Measurements from ENCODE around the gene PSAT1.

DNA sequence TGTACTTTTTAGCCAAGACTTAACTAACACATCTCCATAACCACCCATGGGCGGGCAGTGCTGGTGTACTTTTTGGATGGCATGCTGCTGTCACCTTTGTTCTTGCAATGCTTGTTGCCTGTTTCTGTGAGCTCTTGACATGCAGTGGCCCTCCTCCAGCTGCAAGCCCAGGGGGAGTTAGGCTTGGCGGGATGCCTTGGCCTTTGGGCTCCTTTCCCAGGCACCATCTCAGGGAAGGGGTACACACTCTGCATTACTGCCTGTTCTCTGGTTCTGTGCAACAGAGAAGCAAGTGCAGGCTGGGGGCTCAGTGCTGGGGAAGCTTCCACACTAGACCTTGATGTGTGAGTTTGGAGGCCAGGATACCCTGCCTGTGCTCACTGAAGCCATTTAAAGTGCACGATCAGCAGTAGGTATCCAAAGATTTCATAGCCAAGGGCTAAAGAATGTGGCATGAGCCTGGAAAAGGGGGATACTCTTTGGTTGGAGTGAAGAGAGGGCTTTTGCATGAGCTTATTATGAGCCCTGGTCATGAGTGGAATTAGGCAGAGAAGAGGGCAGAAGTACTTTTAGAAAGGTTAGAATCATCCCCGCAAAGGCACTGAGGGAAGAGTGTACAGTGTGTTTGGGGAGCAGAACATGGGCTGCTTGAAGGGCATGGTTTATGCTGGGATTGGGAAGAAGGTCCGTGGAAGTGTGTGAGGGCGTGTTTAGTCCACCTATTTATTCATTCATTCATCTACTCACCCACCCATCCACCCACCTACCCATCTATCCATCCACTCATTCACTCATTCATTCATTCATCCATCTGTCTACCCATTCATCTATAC, 22.5 kb downstream of the PSAT1 start:
- TF ChIP-seq, protein P1, sequence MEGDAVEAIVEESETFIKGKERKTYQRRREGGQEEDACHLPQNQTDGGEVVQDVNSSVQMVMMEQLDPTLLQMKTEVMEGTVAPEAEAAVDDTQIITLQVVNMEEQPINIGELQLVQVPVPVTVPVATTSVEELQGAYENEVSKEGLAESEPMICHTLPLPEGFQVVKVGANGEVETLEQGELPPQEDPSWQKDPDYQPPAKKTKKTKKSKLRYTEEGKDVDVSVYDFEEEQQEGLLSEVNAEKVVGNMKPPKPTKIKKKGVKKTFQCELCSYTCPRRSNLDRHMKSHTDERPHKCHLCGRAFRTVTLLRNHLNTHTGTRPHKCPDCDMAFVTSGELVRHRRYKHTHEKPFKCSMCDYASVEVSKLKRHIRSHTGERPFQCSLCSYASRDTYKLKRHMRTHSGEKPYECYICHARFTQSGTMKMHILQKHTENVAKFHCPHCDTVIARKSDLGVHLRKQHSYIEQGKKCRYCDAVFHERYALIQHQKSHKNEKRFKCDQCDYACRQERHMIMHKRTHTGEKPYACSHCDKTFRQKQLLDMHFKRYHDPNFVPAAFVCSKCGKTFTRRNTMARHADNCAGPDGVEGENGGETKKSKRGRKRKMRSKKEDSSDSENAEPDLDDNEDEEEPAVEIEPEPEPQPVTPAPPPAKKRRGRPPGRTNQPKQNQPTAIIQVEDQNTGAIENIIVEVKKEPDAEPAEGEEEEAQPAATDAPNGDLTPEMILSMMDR (conservative IDR thresholded peaks at IDR 0.05): no peak
- no peak for TF ChIP-seq ZFX (IDR thresholded peaks at IDR 0.05)

Measured in C4-2B (cell line).